ENCODE measurements around the gene KPNA6.
"Not testable (repeated sequence)": the region's sequence is repeated elsewhere in the genome, so short reads cannot be mapped to it uniquely, and the experiment has no call there.

Gene KPNA6

GRCh38 chr1:32143302-32143695 is 35.4 kb downstream of the KPNA6 start:
- DNase-seq = not testable (repeated sequence)

- DNase-seq = no peak
Measured at GRCh38 chr1:32144033-32144432, 36.2 kb downstream of the KPNA6 start.

- not testable (repeated sequence) for DNase-seq
Measured at GRCh38 chr1:32147799-32148198, 39.9 kb downstream of the KPNA6 start.

- no peak for DNase-seq
Measured at GRCh38 chr1:32150847-32151246, 43.0 kb downstream of the KPNA6 start.

GRCh38 chr1:32151319-32151787 is 43.5 kb downstream of the KPNA6 start:
- DNase-seq = no peak

GRCh38 chr1:32159189-32159588 is 51.3 kb downstream of the KPNA6 start:
- DNase-seq = no peak

- DNase-seq = no peak
Measured at GRCh38 chr1:32163405-32163804, 55.5 kb downstream of the KPNA6 start.

GRCh38 chr1:32165633-32166032 is 57.8 kb downstream of the KPNA6 start:
- not testable (repeated sequence) for DNase-seq

- no peak for DNase-seq
Measured at GRCh38 chr1:32170991-32171390, 63.1 kb downstream of the KPNA6 start.

- no peak for DNase-seq
Measured at GRCh38 chr1:32172621-32173245, 64.9 kb downstream of the KPNA6 start.

- peak; percentile 22 for DNase-seq
Measured at GRCh38 chr1:32178380-32179192, 70.7 kb downstream of the KPNA6 start.

GRCh38 chr1:32179193-32179442 is 71.3 kb downstream of the KPNA6 start:
- no peak for DNase-seq

GRCh38 chr1:32179443-32180185 is 71.8 kb downstream of the KPNA6 start, which contains the start of gene TXLNA:
TSS of gene TXLNA (plus strand) at chr1:32179675. CDS start at chr1:32180346, 671 bp downstream.
- DNase-seq = no peak

GRCh38 chr1:32180186-32181060 is 72.6 kb downstream of the KPNA6 start:
- no peak for DNase-seq

GRCh38 chr1:32181065-32181464 is 73.2 kb downstream of the KPNA6 start:
- DNase-seq = no peak

GRCh38 chr1:32181563-32181962 is 73.7 kb downstream of the KPNA6 start:
- no peak for DNase-seq

- no peak for DNase-seq
Measured at GRCh38 chr1:32182060-32182459, 74.2 kb downstream of the KPNA6 start.

GRCh38 chr1:32184650-32185049 is 76.8 kb downstream of the KPNA6 start:
- DNase-seq = no peak

- DNase-seq = no peak
Measured at GRCh38 chr1:32186077-32186476, 78.2 kb downstream of the KPNA6 start.

- no peak for DNase-seq
Measured at GRCh38 chr1:32186491-32186890, 78.6 kb downstream of the KPNA6 start.

GRCh38 chr1:32187850-32188249 is 80.0 kb downstream of the KPNA6 start:
- no peak for DNase-seq

- no peak for DNase-seq
Measured at GRCh38 chr1:32192220-32192948, 84.5 kb downstream of the KPNA6 start.

Data from SIG-M5 (cell line).